Esophagus muscularis mucosa (tissue), 4 donors: ENCODE data around the gene MICB. TPM values are rescaled to one million over a fixed set of nuclear protein-coding genes. Genes with fewer than 3 reads are reported as not detected.

ENCODE experiments used
- DNase-seq: peaks from one replicate; pipeline ENCODE4 v3.0.0-alpha.2; 2017; ENCODE audit errors: extremely low spot score
- H3K27ac ChIP-seq, 4 donors: fragments of 200-600 bp; sonication (generic); replicated peaks in 1 of 4; 1 replicate in 3 of 4; 2 replicates in 1 of 4; pipeline ENCODE4 v1.5.1; 2016 to 2019; ENCODE audit warnings: mild to moderate bottlenecking in 1 of 4
- H3K27me3 ChIP-seq, 4 donors: fragments of 200-600 bp; sonication (generic); one replicate each; pipeline versions ENCODE4 v1.5.1 to v1.6.0; 2016 to 2019
- H3K36me3 ChIP-seq, 4 donors: fragments of 200-600 bp; sonication (generic); one replicate each; pipeline ENCODE4 v1.5.1; 2016 to 2019
- H3K4me1 ChIP-seq, 4 donors: fragments of 200-600 bp; sonication (generic); one replicate each; pipeline ENCODE4 v1.5.1; 2016 to 2019
- H3K4me3 ChIP-seq, 4 donors: fragments of 200-600 bp; sonication (generic); 1 replicate in 2 of 4; 2 replicates in 2 of 4; pipeline ENCODE4 v1.5.1; 2016 to 2019; ENCODE audit warnings: mild to moderate bottlenecking in 4 of 4, moderate library complexity in 1 of 4
- H3K9me3 ChIP-seq, 4 donors: fragments of 200-600 bp; sonication (generic); 1 replicate in 3 of 4; 2 replicates in 1 of 4; pipeline ENCODE4 v1.5.1; 2016 to 2019
- EP300 ChIP-seq: sonication (generic); formaldehyde crosslinking; IDR thresholded peaks from one replicate; pipeline ENCODE4 v1.6.1; 2017; ENCODE audit warnings: antibody characterized with exemption
- POLR2A ChIP-seq: fragments of 450-650 bp; IDR thresholded peaks from one replicate; pipeline ENCODE4 v1.6.1; 2017; ENCODE audit warnings: antibody characterized with exemption, moderate library complexity, mild to moderate bottlenecking, low read depth
- POLR2AphosphoS5 ChIP-seq, 2 donors: sonication (generic); formaldehyde crosslinking; IDR thresholded peaks; one replicate each; pipeline ENCODE4 v1.6.1; 2017; ENCODE audit warnings: antibody characterized with exemption in 2 of 2
- WGBS: methylation state at CpG from one replicate; pipeline ENCODE4 v1.1.5; 2018; 5-methylcytosine and 5-hydroxymethylcytosine counted together
- intact Hi-C: fragments of 100-400 bp; cut with DNase I; formaldehyde crosslinking; loops from one replicate; pipeline ENCODE4 v1.15.1; 2023
- total RNA-seq, 4 donors: library from RNA; depleted of rRNA; stranded (reverse); fragments of >200 nt; gene quantifications; one replicate each; pipeline versions ENCODE4 v1.1.0 to v1.2.1, GENCODE V29; 2016
- TF ChIP-seq, protein P1 (sequence below), 3 experiments: fragments of 200-600 bp in 2 of 3; fragments of 450-650 bp in 1 of 3; sonication (generic) in 2 of 3; IDR thresholded peaks; one replicate each; pipeline ENCODE4 v1.5.1; 2017 to 2019; ENCODE audit warnings: antibody characterized with exemption in 3 of 3, mild to moderate bottlenecking in 2 of 3, moderate library complexity in 1 of 3

Gene MICB
- total RNA-seq, 4 donors from 2014 or later = 0.46 to 2.9 (median 1.7) TPM

- H3K9me3 ChIP-seq = no peaks in the 10 kb centered on the region
- DNase-seq = peak; percentile 62
- TF ChIP-seq, protein P1, sequence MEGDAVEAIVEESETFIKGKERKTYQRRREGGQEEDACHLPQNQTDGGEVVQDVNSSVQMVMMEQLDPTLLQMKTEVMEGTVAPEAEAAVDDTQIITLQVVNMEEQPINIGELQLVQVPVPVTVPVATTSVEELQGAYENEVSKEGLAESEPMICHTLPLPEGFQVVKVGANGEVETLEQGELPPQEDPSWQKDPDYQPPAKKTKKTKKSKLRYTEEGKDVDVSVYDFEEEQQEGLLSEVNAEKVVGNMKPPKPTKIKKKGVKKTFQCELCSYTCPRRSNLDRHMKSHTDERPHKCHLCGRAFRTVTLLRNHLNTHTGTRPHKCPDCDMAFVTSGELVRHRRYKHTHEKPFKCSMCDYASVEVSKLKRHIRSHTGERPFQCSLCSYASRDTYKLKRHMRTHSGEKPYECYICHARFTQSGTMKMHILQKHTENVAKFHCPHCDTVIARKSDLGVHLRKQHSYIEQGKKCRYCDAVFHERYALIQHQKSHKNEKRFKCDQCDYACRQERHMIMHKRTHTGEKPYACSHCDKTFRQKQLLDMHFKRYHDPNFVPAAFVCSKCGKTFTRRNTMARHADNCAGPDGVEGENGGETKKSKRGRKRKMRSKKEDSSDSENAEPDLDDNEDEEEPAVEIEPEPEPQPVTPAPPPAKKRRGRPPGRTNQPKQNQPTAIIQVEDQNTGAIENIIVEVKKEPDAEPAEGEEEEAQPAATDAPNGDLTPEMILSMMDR (IDR thresholded peaks at IDR 0.05) = no peak
- TF ChIP-seq EP300 = no peak
- WGBS = 86% methylated on average over 4 of the region's 5 CpGs
- intact Hi-C loops = no loop called here
- peaks cover 0 to 6% (median 0%) of the 10 kb centered on the region in 4 donors for H3K27me3 ChIP-seq
- H3K4me1 ChIP-seq = no peaks in the 10 kb centered on the region
- H3K36me3 ChIP-seq = peaks cover 0 to 10% (median 4%) of the 10 kb centered on the region in 4 donors
- H3K27ac ChIP-seq = no peak overlapping the region
- H3K4me3 ChIP-seq = no peak overlapping the region
Observed at GRCh38 chr6:31513456-31514165, 15.7 kb downstream of the MICB start.

DNA sequence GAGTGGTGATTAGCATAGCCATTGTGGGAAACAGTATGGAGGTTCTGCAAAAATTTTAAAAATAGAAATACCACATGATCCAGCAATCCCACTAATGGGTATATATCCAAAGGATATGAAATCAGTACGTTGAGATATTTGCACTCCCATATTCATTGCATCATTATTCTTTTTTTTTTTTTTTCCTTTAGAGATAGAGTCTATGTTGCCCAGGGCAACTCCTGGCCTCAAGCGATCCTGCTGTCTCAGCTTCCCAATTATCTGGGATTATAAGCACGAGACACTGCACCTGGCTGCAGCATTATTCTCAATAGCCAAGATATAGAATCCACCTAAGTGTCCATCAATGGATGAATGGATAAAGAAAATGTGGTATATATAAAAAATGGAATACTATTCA, 23.9 kb downstream of the MICB start:
- Histone ChIP-seq H3K4me1 (no peaks in the 10 kb centered on the region), H3K27me3 (no peaks in the 10 kb centered on the region), H3K27ac (no peak overlapping the region), H3K9me3 (no peaks in the 10 kb centered on the region), H3K36me3 (no peaks in the 10 kb centered on the region), H3K4me3 (no peak overlapping the region)
- no peak for TF ChIP-seq POLR2AphosphoS5 (IDR thresholded peaks at IDR 0.05)
- TF ChIP-seq, protein P1 (IDR thresholded peaks at IDR 0.05) = no peak
- TF ChIP-seq POLR2A = no peak
- no peak for TF ChIP-seq EP300
- 73% methylated on average over 3 of the region's 3 CpGs for WGBS
- DNase-seq = no peak
- intact Hi-C loops = no loop called here

DNA sequence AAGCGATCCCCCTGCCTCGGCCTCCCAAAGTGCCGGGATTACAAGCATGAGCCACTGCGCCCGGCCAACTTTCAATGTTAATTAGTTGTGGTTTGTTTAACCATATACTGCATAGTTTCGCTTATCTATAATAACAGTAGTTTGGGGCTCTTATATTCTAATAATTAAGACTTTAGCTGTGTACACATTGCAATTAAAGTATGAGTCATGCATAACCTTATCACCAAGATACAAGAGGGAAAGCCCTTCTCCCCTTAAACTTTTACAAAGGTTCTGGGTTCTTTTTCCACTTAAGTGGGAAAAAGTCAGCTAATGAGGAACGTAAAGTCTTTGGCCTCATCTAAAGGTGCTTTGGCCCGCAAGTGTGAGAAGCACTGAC, 27.6 kb downstream of the MICB start:
- no peak overlapping the region for H3K4me3 ChIP-seq
- H3K36me3 ChIP-seq = peaks cover 6 to 14% (median 13%) of the 10 kb centered on the region in 4 donors
- no peak overlapping the region for H3K27ac ChIP-seq
- no peaks in the 10 kb centered on the region for H3K27me3 ChIP-seq
- TF ChIP-seq POLR2A (no peak), EP300 (no peak), POLR2AphosphoS5 (IDR thresholded peaks at IDR 0.05) (no peak)
- TF ChIP-seq, protein P1 (IDR thresholded peaks at IDR 0.05) = no peak
- H3K9me3 ChIP-seq = no peaks in the 10 kb centered on the region
- peak; percentile 29 for DNase-seq
- no peaks in the 10 kb centered on the region for H3K4me1 ChIP-seq
- intact Hi-C loops = no loop called here
- 77% methylated on average over 8 of the region's 8 CpGs for WGBS

DNA sequence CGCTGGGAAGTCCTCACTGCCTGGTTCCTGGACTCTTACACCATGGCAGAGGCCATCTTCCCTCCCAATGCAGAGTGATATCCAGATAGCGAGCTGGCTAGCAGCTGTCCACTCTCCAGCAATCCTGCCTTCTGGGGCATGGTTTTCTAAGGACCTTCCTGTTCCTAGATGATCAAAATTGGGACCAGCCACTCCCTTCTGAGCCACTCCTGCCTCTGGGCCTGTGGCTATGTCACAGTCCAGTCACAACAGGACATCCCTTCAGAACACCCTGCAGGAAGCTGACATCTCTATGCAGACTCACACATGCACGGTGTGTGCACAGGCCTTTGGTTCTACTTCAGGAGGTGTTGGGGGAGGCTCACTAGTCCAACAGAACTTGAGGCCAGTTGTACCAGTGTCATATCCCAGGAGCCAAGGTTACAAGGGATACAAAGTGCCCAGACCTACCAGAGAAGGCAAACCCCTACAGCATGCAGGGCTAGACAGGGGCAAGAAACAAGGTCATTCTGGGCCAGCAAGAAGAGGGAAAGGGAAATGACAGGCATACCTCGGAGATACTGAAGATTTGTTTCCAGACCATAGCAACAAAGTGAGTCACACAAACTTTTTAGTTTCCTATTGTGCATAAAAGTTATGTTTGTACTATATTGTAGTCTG, 28.1 kb downstream of the MICB start:
- Histone ChIP-seq H3K27ac (no peak overlapping the region), H3K9me3 (no peaks in the 10 kb centered on the region), H3K36me3 (peaks cover 11 to 19% (median 18%) of the 10 kb centered on the region in 4 donors), H3K4me3 (no peak overlapping the region), H3K4me1 (no peaks in the 10 kb centered on the region), H3K27me3 (no peaks in the 10 kb centered on the region)
- WGBS = 71% methylated on average over 4 of the region's 4 CpGs
- intact Hi-C loops = no loop called here
- TF ChIP-seq POLR2AphosphoS5 (IDR thresholded peaks at IDR 0.05) (no peak), POLR2A (no peak), EP300 (no peak)
- TF ChIP-seq, protein P1 (IDR thresholded peaks at IDR 0.05) = no peak
- DNase-seq = peak; percentile 64
